ENCODE results near the gene COX6A1. TPM values are rescaled to one million over a fixed set of nuclear protein-coding genes. Genes with fewer than 3 reads are reported as not detected.

The COX6A1 gene
- total RNA-seq, 1 donor from 2014 or later, result 388 TPM

GRCh38 chr12:120422892-120423456, 14.9 kb upstream of the COX6A1 start:
- peaks cover 4% of the 10 kb centered on the region for H3K27me3 Mint-ChIP-seq (ENCODE audit: low read depth, unreplicated experiment)

GRCh38 chr12:120425797-120426196, 12.1 kb upstream of the COX6A1 start:
- no peak for TF ChIP-seq CTCF (IDR thresholded peaks at IDR 0.05; ENCODE audit: insufficient read depth, low read depth, low read length)
- no peak for TF ChIP-seq EZH2 (IDR thresholded peaks at IDR 0.05; ENCODE audit: insufficient read depth, low read length)

More at GRCh38 chr12:120422892-120423456, 14.9 kb upstream of the COX6A1 start:
- H3K4me2 ChIP-seq (ENCODE audit: low read length), result no peak overlapping the region
- no peaks in the 10 kb centered on the region for H3K36me3 Mint-ChIP-seq (ENCODE audit: low read depth, unreplicated experiment)
- TF ChIP-seq CTCF (IDR thresholded peaks at IDR 0.05; ENCODE audit: insufficient read depth, low read depth, low read length), result no peak
- TF ChIP-seq EZH2 (IDR thresholded peaks at IDR 0.05; ENCODE audit: insufficient read depth, low read length), result no peak
- FAIRE-seq, result no peak
- no peaks in the 10 kb centered on the region for H3K4me1 ChIP-seq (ENCODE audit: insufficient read depth, low read length)
- H3K27ac Mint-ChIP-seq (ENCODE audit: unreplicated experiment), result no peak overlapping the region
- H3K4me1 Mint-ChIP-seq (ENCODE audit: low read depth, unreplicated experiment), result no peaks in the 10 kb centered on the region
- H3K36me3 ChIP-seq (ENCODE audit: insufficient read depth, low read length), result no peaks in the 10 kb centered on the region
- DNase-seq (ENCODE audit: low read depth), result no peak
- H3K27ac ChIP-seq (ENCODE audit: low read depth, low read length), result no peak overlapping the region
- no peak overlapping the region for H3K9ac ChIP-seq (ENCODE audit: low read length)
- no peak overlapping the region for H2AFZ ChIP-seq (ENCODE audit: low read depth, low read length)
- H3K27me3 ChIP-seq (ENCODE audit: insufficient read depth, low read length), result no peaks in the 10 kb centered on the region
- H4K20me1 ChIP-seq (ENCODE audit: insufficient read depth, low read length), result no peaks in the 10 kb centered on the region
- H3K9me3 ChIP-seq (ENCODE audit: insufficient read depth, low read depth, low read length), result no peaks in the 10 kb centered on the region
- H3K79me2 ChIP-seq (ENCODE audit: insufficient read depth, low read length), result no peaks in the 10 kb centered on the region
- no peaks in the 10 kb centered on the region for H3K9me3 Mint-ChIP-seq (ENCODE audit: unreplicated experiment)
- no peak overlapping the region for H3K4me3 ChIP-seq (ENCODE audit: insufficient read depth, low read depth, low read length)
- no peak overlapping the region for H3K4me3 Mint-ChIP-seq (ENCODE audit: unreplicated experiment)

GRCh38 chr12:120428597-120429229, 9.2 kb upstream of the COX6A1 start:
- Histone ChIP-seq H3K27ac (ENCODE audit: low read depth, low read length) (no peak overlapping the region), H3K4me2 (ENCODE audit: low read length) (no peak overlapping the region), H3K4me1 (ENCODE audit: insufficient read depth, low read length) (no peaks in the 10 kb centered on the region), H2AFZ (ENCODE audit: low read depth, low read length) (peak overlapping the region; percentile 26), H3K9me3 (ENCODE audit: insufficient read depth, low read depth, low read length) (no peaks in the 10 kb centered on the region), H4K20me1 (ENCODE audit: insufficient read depth, low read length) (no peaks in the 10 kb centered on the region), H3K79me2 (ENCODE audit: insufficient read depth, low read length) (no peaks in the 10 kb centered on the region), H3K4me3 (ENCODE audit: insufficient read depth, low read depth, low read length) (no peak overlapping the region), H3K27me3 (ENCODE audit: insufficient read depth, low read length) (no peaks in the 10 kb centered on the region), H3K9ac (ENCODE audit: low read length) (no peak overlapping the region), H3K36me3 (ENCODE audit: insufficient read depth, low read length) (no peaks in the 10 kb centered on the region)
- Mint-ChIP-seq H3K4me1 (ENCODE audit: low read depth, unreplicated experiment) (no peaks in the 10 kb centered on the region), H3K9me3 (ENCODE audit: unreplicated experiment) (peaks cover 2% of the 10 kb centered on the region), H3K4me3 (ENCODE audit: unreplicated experiment) (no peak overlapping the region), H3K36me3 (ENCODE audit: low read depth, unreplicated experiment) (no peaks in the 10 kb centered on the region), H3K27me3 (ENCODE audit: low read depth, unreplicated experiment) (no peaks in the 10 kb centered on the region), H3K27ac (ENCODE audit: unreplicated experiment) (no peak overlapping the region)
- DNase-seq (ENCODE audit: low read depth) (no peak), FAIRE-seq (no peak)
- no peak for TF ChIP-seq EZH2 (IDR thresholded peaks at IDR 0.05; ENCODE audit: insufficient read depth, low read length)
- no peak for TF ChIP-seq CTCF (IDR thresholded peaks at IDR 0.05; ENCODE audit: insufficient read depth, low read depth, low read length)

More at GRCh38 chr12:120425797-120426196, 12.1 kb upstream of the COX6A1 start:
- DNase-seq (ENCODE audit: low read depth), result no peak
- Histone ChIP-seq H3K36me3 (ENCODE audit: insufficient read depth, low read length) (no peaks in the 10 kb centered on the region), H3K9me3 (ENCODE audit: insufficient read depth, low read depth, low read length) (no peaks in the 10 kb centered on the region), H2AFZ (ENCODE audit: low read depth, low read length) (no peak overlapping the region), H3K27me3 (ENCODE audit: insufficient read depth, low read length) (no peaks in the 10 kb centered on the region), H3K4me2 (ENCODE audit: low read length) (no peak overlapping the region), H3K27ac (ENCODE audit: low read depth, low read length) (no peak overlapping the region), H3K4me3 (ENCODE audit: insufficient read depth, low read depth, low read length) (no peak overlapping the region), H4K20me1 (ENCODE audit: insufficient read depth, low read length) (no peaks in the 10 kb centered on the region), H3K9ac (ENCODE audit: low read length) (no peak overlapping the region), H3K4me1 (ENCODE audit: insufficient read depth, low read length) (no peaks in the 10 kb centered on the region), H3K79me2 (ENCODE audit: insufficient read depth, low read length) (no peaks in the 10 kb centered on the region)
- no peaks in the 10 kb centered on the region for H3K27me3 Mint-ChIP-seq (ENCODE audit: low read depth, unreplicated experiment)
- no peak for FAIRE-seq
- no peak overlapping the region for H3K4me3 Mint-ChIP-seq (ENCODE audit: unreplicated experiment)
- H3K9me3 Mint-ChIP-seq (ENCODE audit: unreplicated experiment), result peaks cover 2% of the 10 kb centered on the region
- H3K4me1 Mint-ChIP-seq (ENCODE audit: low read depth, unreplicated experiment), result no peaks in the 10 kb centered on the region
- H3K36me3 Mint-ChIP-seq (ENCODE audit: low read depth, unreplicated experiment), result no peaks in the 10 kb centered on the region
- H3K27ac Mint-ChIP-seq (ENCODE audit: unreplicated experiment), result no peak overlapping the region
